Bronchial epithelial cell (primary cell): ENCODE measurements around the gene MAN1B1. TPM values are rescaled to one million over a fixed set of nuclear protein-coding genes. Genes with fewer than 3 reads are reported as not detected.
"Not testable (repeated sequence)": the region's sequence is repeated elsewhere in the genome, so short reads cannot be mapped to it uniquely, and the experiment has no call there.

Experiments
- DNase-seq: peaks from one replicate; pipeline ENCODE4 v3.0.0-alpha.2; 2010; ENCODE audit warnings: low read depth
- FAIRE-seq: peaks from 2 replicates; lab custom pipeline; 2011; peaks lifted over from hg19 to GRCh38; lab: Jason Lieb, UNC
- H3K27me3 ChIP-seq: 2 replicates; pipeline ENCODE4 v1.5.1; 2011; ENCODE audit warnings: low read length; ENCODE audit not compliant: control insufficient read depth, insufficient read depth
- H3K36me3 ChIP-seq: 2 replicates; pipeline ENCODE4 v1.5.1; 2011; ENCODE audit warnings: low read length; ENCODE audit not compliant: control insufficient read depth, insufficient read depth
- H3K4me3 ChIP-seq: 2 replicates; pipeline ENCODE4 v1.5.1; 2011; ENCODE audit warnings: mild to moderate bottlenecking, low read depth, low read length, control low read depth
- CTCF ChIP-seq: IDR thresholded peaks from 2 replicates; pipeline ENCODE4 v1.5.1; 2011; ENCODE audit warnings: mild to moderate bottlenecking, moderate library complexity, low read length, control low read depth, inconsistent platforms; ENCODE audit not compliant: insufficient read depth, severe bottlenecking
- total RNA-seq: library from RNA; depleted of rRNA; stranded (reverse); fragments of >200 nt; gene quantifications from 2 replicates; pipeline ENCODE4 v1.2.1, GENCODE V29; 2014

MAN1B1 gene
- total RNA-seq, 1 donor from 2014 or later: 65.3 TPM

GRCh38 chr9:137055385-137056364 lies 31.1 kb upstream of the MAN1B1 start:
- no peak for FAIRE-seq
- H3K4me3 ChIP-seq: no peak overlapping the region
- DNase-seq: no peak
- H3K36me3 ChIP-seq: no peaks in the 10 kb centered on the region
- peaks cover 3% of the 10 kb centered on the region for H3K27me3 ChIP-seq
- TF ChIP-seq CTCF: no peak

GRCh38 chr9:137056739-137057415 lies 29.9 kb upstream of the MAN1B1 start:
- FAIRE-seq: peak; percentile 93
- no peak overlapping the region for H3K4me3 ChIP-seq
- no peaks in the 10 kb centered on the region for H3K36me3 ChIP-seq
- H3K27me3 ChIP-seq: peaks cover 3% of the 10 kb centered on the region
- DNase-seq: no peak
- no peak for TF ChIP-seq CTCF

GRCh38 chr9:137057545-137057944 lies 29.2 kb upstream of the MAN1B1 start:
- Histone ChIP-seq H3K27me3 (peaks cover under 1% of the 10 kb centered on the region), H3K4me3 (no peak overlapping the region), H3K36me3 (no peaks in the 10 kb centered on the region)
- no peak for TF ChIP-seq CTCF
- FAIRE-seq (no peak), DNase-seq (no peak)

GRCh38 chr9:137058521-137059234 lies 28.1 kb upstream of the MAN1B1 start:
- FAIRE-seq (no peak), DNase-seq (no peak)
- Histone ChIP-seq H3K36me3 (no peaks in the 10 kb centered on the region), H3K27me3 (no peaks in the 10 kb centered on the region), H3K4me3 (no peak overlapping the region)
- TF ChIP-seq CTCF: no peak

- no peak overlapping the region for H3K4me3 ChIP-seq
- H3K27me3 ChIP-seq: no peaks in the 10 kb centered on the region
- TF ChIP-seq CTCF: no peak
- DNase-seq: no peak
- no peaks in the 10 kb centered on the region for H3K36me3 ChIP-seq
- FAIRE-seq: peak; percentile 18
Measured at GRCh38 chr9:137062384-137062783, 24.4 kb upstream of the MAN1B1 start.

- FAIRE-seq, H3K4me3 ChIP-seq, DNase-seq, H3K36me3 ChIP-seq, H3K27me3 ChIP-seq: not testable (repeated sequence)
Measured at GRCh38 chr9:137062798-137063197, 24.0 kb upstream of the MAN1B1 start.
